Suprapubic skin (tissue), 4 donors: ENCODE data around the gene RAE1. TPM values are rescaled to one million over a fixed set of nuclear protein-coding genes. Genes with fewer than 3 reads are reported as not detected.

Experiments
- DNase-seq, 2 donors: peaks; one replicate each; pipeline ENCODE4 v3.0.0-alpha.2; 2019; ENCODE audit warnings: low spot score in 2 of 2
- H3K27ac ChIP-seq: fragments of 200-600 bp; sonication (generic); one replicate; pipeline ENCODE4 v1.5.1; 2019
- H3K27me3 ChIP-seq: fragments of 200-600 bp; sonication (generic); one replicate; pipeline ENCODE4 v1.5.1; 2019
- H3K36me3 ChIP-seq: fragments of 200-600 bp; sonication (generic); one replicate; pipeline ENCODE4 v1.5.1; 2019
- H3K4me1 ChIP-seq: fragments of 200-600 bp; sonication (generic); one replicate; pipeline ENCODE4 v1.5.1; 2019
- H3K4me3 ChIP-seq: fragments of 200-600 bp; sonication (generic); one replicate; pipeline ENCODE4 v1.5.1; 2019; ENCODE audit warnings: mild to moderate bottlenecking
- H3K9me3 ChIP-seq: fragments of 200-600 bp; sonication (generic); one replicate; pipeline ENCODE4 v1.5.1; 2019
- CTCF ChIP-seq, 2 donors: fragments of 200-600 bp in 1 of 2; fragments of 450-650 bp in 1 of 2; sonication (generic) in 1 of 2; IDR thresholded peaks; one replicate each; pipeline ENCODE4 v1.5.1; 2016 to 2019; ENCODE audit warnings: antibody characterized with exemption in 2 of 2, mild to moderate bottlenecking in 1 of 2, moderate library complexity in 1 of 2
- EP300 ChIP-seq: sonication (generic); formaldehyde crosslinking; IDR thresholded peaks from one replicate; pipeline ENCODE4 v1.6.1; 2017; ENCODE audit warnings: antibody characterized with exemption
- POLR2A ChIP-seq, 2 donors: fragments of 450-650 bp; IDR thresholded peaks; one replicate each; pipeline ENCODE4 v1.6.1; 2017; ENCODE audit warnings: antibody characterized with exemption in 2 of 2, mild to moderate bottlenecking in 2 of 2, moderate library complexity in 2 of 2
- POLR2AphosphoS5 ChIP-seq, 3 donors: sonication (generic); formaldehyde crosslinking; IDR thresholded peaks; one replicate each; pipeline ENCODE4 v1.6.1; 2017; ENCODE audit warnings: antibody characterized with exemption in 3 of 3
- WGBS: methylation state at CpG from one replicate; pipeline ENCODE4 v1.1.5; 2018; 5-methylcytosine and 5-hydroxymethylcytosine counted together
- total RNA-seq, 4 donors: library from RNA; depleted of rRNA; stranded (reverse); fragments of >200 nt; gene quantifications; one replicate each; pipeline ENCODE4 v1.1.0, GENCODE V29; 2016

RAE1 gene
- total RNA-seq, 4 donors from 2014 or later, result 31.2 to 45.1 (median 37.2) TPM

DNA sequence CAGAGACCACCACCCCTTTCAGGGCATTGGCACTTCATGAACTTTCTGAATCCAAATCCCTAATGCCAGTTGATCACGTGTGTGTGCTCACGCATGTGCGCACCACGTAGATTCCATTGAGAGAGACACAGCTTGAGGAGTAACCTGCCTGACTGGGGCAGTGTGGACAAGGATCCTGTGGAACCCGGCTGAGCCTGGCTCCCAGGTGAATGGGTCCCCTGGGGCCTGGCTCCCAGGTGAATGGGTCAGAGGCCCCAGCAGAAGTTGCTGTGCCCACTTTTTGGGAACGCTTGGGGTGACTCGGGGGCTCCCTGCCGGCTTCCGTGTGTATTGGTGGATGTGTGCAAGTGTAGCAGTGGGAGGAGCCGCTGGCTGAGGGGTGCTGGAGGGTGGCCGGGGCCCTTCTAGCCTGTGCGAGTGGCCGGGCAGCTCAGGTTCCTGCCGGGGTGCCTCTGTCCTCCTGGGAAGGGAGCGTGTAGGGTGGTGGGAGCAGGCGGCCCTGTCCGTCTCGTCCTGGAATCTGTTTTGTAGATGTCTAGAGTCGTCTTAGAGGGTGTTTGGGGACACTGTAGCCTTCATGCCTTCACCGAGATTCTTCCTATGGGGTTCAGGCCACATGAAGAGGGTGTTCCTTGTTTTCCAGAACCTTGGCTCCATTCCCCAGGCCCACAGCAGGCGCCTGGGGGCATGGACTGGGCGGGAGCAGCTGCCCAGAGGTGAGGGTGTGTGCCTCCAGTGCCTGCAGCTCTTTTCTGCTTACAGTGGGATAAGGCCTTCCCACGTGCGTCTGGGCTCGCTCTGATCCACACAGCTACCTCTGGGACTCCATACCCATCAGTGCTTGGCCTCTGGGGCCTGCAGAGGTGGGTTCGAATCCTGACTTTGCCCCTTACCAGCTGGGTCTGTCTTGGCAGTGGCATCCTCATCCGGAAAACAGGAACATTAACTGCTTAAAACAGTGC lies 43.3 kb downstream of the RAE1 start:
- Histone ChIP-seq H3K27ac (peak overlapping the region; percentile 16), H3K4me3 (no peak overlapping the region), H3K4me1 (peaks cover 73% of the 10 kb centered on the region), H3K36me3 (peaks cover 10% of the 10 kb centered on the region), H3K27me3 (no peaks in the 10 kb centered on the region), H3K9me3 (no peaks in the 10 kb centered on the region)
- WGBS, result 80% methylated on average over 21 of the region's 27 CpGs
- TF ChIP-seq POLR2A (IDR thresholded peaks at IDR 0.05) (no peak), EP300 (no peak), POLR2AphosphoS5 (IDR thresholded peaks at IDR 0.05) (no peak), CTCF (IDR thresholded peaks at IDR 0.05) (no peak)
- DNase-seq, result no peak

DNA sequence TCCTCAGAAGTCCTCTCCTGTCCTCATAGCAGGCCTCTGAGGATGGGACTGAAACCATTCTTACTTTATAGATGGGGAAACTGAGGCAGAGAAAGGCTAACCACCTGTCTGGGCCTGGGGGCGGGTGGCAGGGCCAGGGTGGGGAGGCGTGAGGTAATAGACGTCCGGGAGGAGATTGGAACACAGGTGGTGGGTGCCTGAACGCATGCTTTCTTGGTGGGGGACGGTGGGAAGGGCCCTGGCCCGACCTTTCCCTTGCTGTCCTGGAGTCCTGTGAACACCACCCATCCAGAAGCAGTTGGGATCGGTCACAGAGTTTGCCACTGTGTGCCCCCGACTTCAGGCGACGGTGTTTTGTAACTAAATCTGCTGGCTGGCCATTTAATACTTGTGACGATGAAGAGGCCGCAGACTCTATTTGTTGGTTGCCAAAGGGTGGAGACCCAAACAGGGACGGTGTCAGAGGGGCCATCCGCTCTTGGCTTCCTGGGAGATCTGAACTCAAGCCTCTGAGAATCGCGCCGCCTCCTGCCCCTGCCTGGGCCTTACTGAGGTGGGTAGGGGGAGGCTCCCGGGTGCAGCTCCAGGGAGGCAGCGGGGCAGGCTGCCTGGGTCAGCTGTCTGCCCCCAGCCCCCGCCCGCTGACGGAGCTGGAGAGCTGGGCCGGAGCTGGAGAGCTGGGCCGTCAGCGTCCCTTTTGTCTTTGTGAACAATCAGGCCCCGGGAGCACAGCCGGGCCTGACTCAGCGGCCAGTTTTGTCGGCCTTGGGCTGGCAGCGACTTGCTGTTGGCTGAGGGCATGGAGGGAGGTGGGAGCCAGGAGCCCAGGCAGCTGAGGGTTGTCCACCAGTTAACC lies 44.3 kb downstream of the RAE1 start:
- H3K36me3 ChIP-seq, result peaks cover 10% of the 10 kb centered on the region
- H3K27ac ChIP-seq, result peak overlapping the region; percentile 16
- H3K9me3 ChIP-seq, result no peaks in the 10 kb centered on the region
- WGBS, result 54% methylated on average over 16 of the region's 31 CpGs
- no peak for DNase-seq
- no peak overlapping the region for H3K4me3 ChIP-seq
- H3K4me1 ChIP-seq, result peaks cover 73% of the 10 kb centered on the region
- H3K27me3 ChIP-seq, result no peaks in the 10 kb centered on the region
- TF ChIP-seq POLR2AphosphoS5 (IDR thresholded peaks at IDR 0.05) (no peak), EP300 (no peak), CTCF (IDR thresholded peaks at IDR 0.05) (no peak), POLR2A (IDR thresholded peaks at IDR 0.05) (no peak)

- 91% methylated on average over 12 of the region's 16 CpGs for WGBS
- Histone ChIP-seq H3K27me3 (no peaks in the 10 kb centered on the region), H3K27ac (no peak overlapping the region), H3K4me3 (no peak overlapping the region), H3K36me3 (peaks cover 16% of the 10 kb centered on the region), H3K9me3 (no peaks in the 10 kb centered on the region), H3K4me1 (peaks cover 75% of the 10 kb centered on the region)
- no peak for DNase-seq
- TF ChIP-seq EP300, result no peak
- TF ChIP-seq CTCF (IDR thresholded peaks at IDR 0.05), result no peak
- no peak for TF ChIP-seq POLR2A (IDR thresholded peaks at IDR 0.05)
- TF ChIP-seq POLR2AphosphoS5 (IDR thresholded peaks at IDR 0.05), result no peak
These were observed 45.3 kb downstream of the RAE1 start for GRCh38 chr20:57396212-57396983.

DNA sequence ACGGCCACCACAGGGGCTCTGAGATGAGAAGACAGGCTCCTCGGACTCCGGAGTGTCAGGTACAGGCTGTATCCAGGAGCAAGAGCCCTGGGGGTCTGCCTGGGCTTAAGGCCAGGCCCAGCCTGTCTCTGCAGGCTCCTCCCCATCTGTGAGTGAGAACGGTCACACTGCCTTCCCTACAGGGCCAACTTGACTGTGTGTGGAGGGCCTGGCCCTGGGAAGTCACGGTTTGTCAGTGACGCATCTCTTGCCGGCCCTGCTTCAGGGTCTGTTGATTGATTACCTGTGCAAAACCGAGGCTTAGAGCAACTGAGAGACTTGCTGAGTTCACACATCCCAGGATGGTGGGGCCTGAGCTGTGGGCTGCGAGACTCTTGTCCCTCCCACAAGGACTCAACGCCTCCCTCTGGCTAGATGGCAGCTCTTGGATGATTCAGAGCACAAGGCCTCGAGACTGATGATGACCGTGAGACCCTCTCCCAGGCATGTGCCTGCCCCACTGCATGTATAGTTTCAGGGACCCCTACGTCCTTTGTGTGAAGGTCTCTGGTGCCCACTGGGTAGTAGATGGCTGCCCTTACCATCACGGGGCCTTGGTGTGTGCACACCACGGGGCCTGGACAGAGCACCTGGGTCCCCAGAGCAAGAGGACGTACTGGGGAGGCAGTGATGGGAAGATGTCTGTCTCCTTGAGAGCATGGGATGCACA lies 46.1 kb downstream of the RAE1 start:
- Histone ChIP-seq H3K27ac (no peak overlapping the region), H3K4me3 (no peak overlapping the region), H3K36me3 (peaks cover 18% of the 10 kb centered on the region), H3K27me3 (no peaks in the 10 kb centered on the region), H3K4me1 (peaks cover 70% of the 10 kb centered on the region), H3K9me3 (no peaks in the 10 kb centered on the region)
- DNase-seq, result no peak
- 90% methylated on average over 3 of the region's 16 CpGs for WGBS
- TF ChIP-seq CTCF (IDR thresholded peaks at IDR 0.05), result no peak
- no peak for TF ChIP-seq EP300
- TF ChIP-seq POLR2A (IDR thresholded peaks at IDR 0.05), result no peak
- no peak for TF ChIP-seq POLR2AphosphoS5 (IDR thresholded peaks at IDR 0.05)
